Liver (tissue), 9 donors: ENCODE results near the gene ZNF20. TPM values are rescaled to one million over a fixed set of nuclear protein-coding genes. Genes with fewer than 3 reads are reported as not detected.
"Not testable (repeated sequence)": the region's sequence is repeated elsewhere in the genome, so short reads cannot be mapped to it uniquely, and the experiment has no call there.

Experiments
- DNase-seq: peaks from one replicate; pipeline ENCODE4 v3.0.0-alpha.2; 2017; ENCODE audit warnings: low spot score
- H3K27ac ChIP-seq, 2 donors: one replicate each; pipeline ENCODE4 v1.7.0; 2013; ENCODE audit warnings: inconsistent platforms in 2 of 2, low read length in 2 of 2, control low read depth in 1 of 2, low read depth in 1 of 2, mild to moderate bottlenecking in 1 of 2
- H3K27me3 ChIP-seq, 4 donors: one replicate each; pipeline versions ENCODE4 v1.6.1 to v1.7.0; 2013; ENCODE audit warnings: low read length in 3 of 4, inconsistent platforms in 1 of 4, mild to moderate bottlenecking in 1 of 4, moderate library complexity in 1 of 4; ENCODE audit not compliant: control insufficient read depth in 4 of 4, insufficient read depth in 4 of 4
- H3K36me3 ChIP-seq, 4 donors: one replicate each; pipeline versions ENCODE4 v1.6.1 to v1.7.0; 2013; ENCODE audit warnings: low read length in 3 of 4, mild to moderate bottlenecking in 3 of 4, low read depth in 1 of 4, moderate library complexity in 1 of 4; ENCODE audit not compliant: control insufficient read depth in 4 of 4, insufficient read depth in 3 of 4
- H3K4me1 ChIP-seq, 4 donors: one replicate each; pipeline versions ENCODE4 v1.6.1 to v1.7.0; 2013; ENCODE audit warnings: low read length in 3 of 4, mild to moderate bottlenecking in 3 of 4, moderate library complexity in 1 of 4; ENCODE audit not compliant: control insufficient read depth in 4 of 4, insufficient read depth in 4 of 4
- H3K4me3 ChIP-seq, 3 donors: one replicate each; pipeline versions ENCODE4 v1.6.1 to v1.7.0; 2013; ENCODE audit warnings: low read length in 3 of 3, control low read depth in 1 of 3, low read depth in 1 of 3, mild to moderate bottlenecking in 1 of 3
- H3K9ac ChIP-seq, 2 donors: one replicate each; pipeline ENCODE4 v1.7.0; 2013; ENCODE audit warnings: low read length in 2 of 2, mild to moderate bottlenecking in 2 of 2, moderate library complexity in 2 of 2, control low read depth in 1 of 2, low read depth in 1 of 2
- H3K9me3 ChIP-seq, 4 donors: one replicate each; pipeline versions ENCODE4 v1.6.1 to v1.7.0; 2013; ENCODE audit warnings: low read length in 3 of 4; ENCODE audit not compliant: control insufficient read depth in 4 of 4
- CTCF ChIP-seq: fragments of 150-350 bp; IDR thresholded peaks from 2 replicates; pipeline ENCODE4 v1.5.1; 2017; ENCODE audit warnings: improper control_type of control experiment, low read depth, low read length; ENCODE audit not compliant: missing input control
- EGR1 ChIP-seq, 2 donors: IDR thresholded peaks; 2 replicates each; pipeline ENCODE4 v1.6.1; 2016 to 2018; ENCODE audit warnings: antibody characterized with exemption in 2 of 2, low read depth in 2 of 2
- FOXA2 ChIP-seq: IDR thresholded peaks from 2 replicates; pipeline ENCODE4 v1.6.1; 2016; ENCODE audit warnings: antibody characterized with exemption
- GABPA ChIP-seq, 2 donors: IDR thresholded peaks in 1 of 2; conservative IDR thresholded peaks in 1 of 2; 2 replicates each; pipeline ENCODE4 v1.6.1; 2016; ENCODE audit warnings: antibody characterized with exemption in 2 of 2, mild to moderate bottlenecking in 1 of 2, moderate library complexity in 1 of 2
- HNF4A ChIP-seq, 2 donors: conservative IDR thresholded peaks; 2 replicates each; pipeline ENCODE4 v1.6.1; 2016; ENCODE audit warnings: antibody characterized with exemption in 2 of 2, mild to moderate bottlenecking in 2 of 2
- HNF4G ChIP-seq: IDR thresholded peaks from 2 replicates; pipeline ENCODE4 v1.6.1; 2016; ENCODE audit warnings: antibody characterized with exemption
- JUND ChIP-seq, 2 donors: IDR thresholded peaks; 2 replicates each; pipeline ENCODE4 v1.6.1; 2016; ENCODE audit warnings: antibody characterized with exemption in 2 of 2
- MAX ChIP-seq: IDR thresholded peaks from 2 replicates; pipeline ENCODE4 v1.6.1; 2016; ENCODE audit warnings: antibody characterized with exemption
- NR2F2 ChIP-seq: IDR thresholded peaks from 2 replicates; pipeline ENCODE4 v1.6.1; 2016; ENCODE audit warnings: antibody characterized with exemption
- RAD21 ChIP-seq, 2 donors: IDR thresholded peaks; 2 replicates each; pipeline ENCODE4 v1.6.1; 2016; ENCODE audit warnings: antibody characterized with exemption in 2 of 2, mild to moderate bottlenecking in 2 of 2
- REST ChIP-seq: IDR thresholded peaks from 2 replicates; pipeline ENCODE4 v1.6.1; 2016; ENCODE audit warnings: antibody characterized with exemption, mild to moderate bottlenecking
- RXRA ChIP-seq, 2 donors: IDR thresholded peaks; 2 replicates each; pipeline ENCODE4 v1.6.1; 2017 to 2018; ENCODE audit warnings: antibody characterized with exemption in 2 of 2, mild to moderate bottlenecking in 1 of 2
- SP1 ChIP-seq: IDR thresholded peaks from 2 replicates; pipeline ENCODE4 v1.6.1; 2018; ENCODE audit warnings: antibody characterized with exemption, mild to moderate bottlenecking
- YY1 ChIP-seq: IDR thresholded peaks from 2 replicates; pipeline ENCODE4 v1.6.1; 2016; ENCODE audit warnings: antibody characterized with exemption, mild to moderate bottlenecking
- ZBTB33 ChIP-seq: IDR thresholded peaks from 2 replicates; pipeline ENCODE4 v1.6.1; 2016; ENCODE audit warnings: antibody characterized with exemption
- WGBS: extraction: QIAGEN DNeasy Blood & Tissue Kit; methylation state at CpG from one replicate; pipeline ENCODE4 v1.1.7; 2013; 5-methylcytosine and 5-hydroxymethylcytosine counted together
- polyA plus RNA-seq, 2 donors: library from polyadenylated mRNA; stranded (reverse) in 1 of 2; unstranded in 1 of 2; fragments of 200-250 nt in 1 of 2; fragments of >200 nt in 1 of 2; fragmentation: Nextera tagmentation in 1 of 2; extraction: Ambion mirVana in 1 of 2; gene quantifications; one replicate each; pipeline versions ENCODE4 v1.2.1 to v1.2.3, GENCODE V29; 2013 to 2015
- total RNA-seq, 2 donors: library from RNA; depleted of rRNA; stranded (reverse); fragments of >200 nt; gene quantifications; one replicate each; pipeline ENCODE4 v1.2.3, GENCODE V29; 2014
- donor health status: healthy.
- donor health status: healthy.
- donor health status: healthy.
- donor health status: healthy.
- donor health status: healthy.

ZNF20 gene
- total and polyA plus RNA-seq, 4 donors, result 0.13 to 1.8 (median 1.1) TPM

GRCh38 chr19:12111176-12111575, 29.0 kb downstream of the ZNF20 start:
- Histone ChIP-seq H3K9ac (no peak overlapping the region), H3K9me3 (peaks cover 5 to 25% (median 17%) of the 10 kb centered on the region in 4 donors), H3K36me3 (peaks cover 0 to 18% (median 15%) of the 10 kb centered on the region in 4 donors), H3K27ac (no peak overlapping the region), H3K4me1 (no peaks in the 10 kb centered on the region), H3K4me3 (no peak overlapping the region), H3K27me3 (no peaks in the 10 kb centered on the region)
- no peak for DNase-seq
- WGBS, result 45% methylated on average over 2 of the region's 2 CpGs
- TF ChIP-seq ZBTB33 (no peak), RAD21 (IDR thresholded peaks at IDR 0.05) (no peak), JUND (IDR thresholded peaks at IDR 0.05) (no peak), YY1 (no peak), FOXA2 (no peak), RXRA (IDR thresholded peaks at IDR 0.05) (no peak), SP1 (no peak), EGR1 (IDR thresholded peaks at IDR 0.05; ENCODE audit: low read depth in 2 of 2) (no peak), NR2F2 (no peak), MAX (no peak), HNF4G (no peak), CTCF (no peak), HNF4A (conservative IDR thresholded peaks at IDR 0.05) (no peak)

- DNase-seq, H3K9me3 ChIP-seq, H3K27me3 ChIP-seq, H3K36me3 ChIP-seq, H3K27ac ChIP-seq, H3K9ac ChIP-seq, H3K4me3 ChIP-seq, H3K4me1 ChIP-seq: not testable (repeated sequence)
- 91% methylated on average over 4 of the region's 4 CpGs for WGBS
These were observed 36.2 kb downstream of the ZNF20 start for GRCh38 chr19:12103909-12104308.

- Histone ChIP-seq H3K9me3 (peaks cover 0 to 17% (median 1%) of the 10 kb centered on the region in 4 donors), H3K9ac (no peak overlapping the region), H3K27me3 (no peaks in the 10 kb centered on the region), H3K4me1 (no peaks in the 10 kb centered on the region), H3K36me3 (peaks cover 0 to 2% (median 0%) of the 10 kb centered on the region in 4 donors), H3K4me3 (no peak overlapping the region), H3K27ac (no peak overlapping the region)
- TF ChIP-seq JUND (IDR thresholded peaks at IDR 0.05) (no peak), YY1 (no peak), RXRA (IDR thresholded peaks at IDR 0.05) (no peak), GABPA (IDR thresholded peaks at IDR 0.05 in 1 of 2, conservative IDR thresholded peaks at IDR 0.05 in 1 of 2) (no peak), REST (no peak)
- no peak for DNase-seq
- 93% methylated on average over 9 of the region's 9 CpGs for WGBS
These were observed 42.1 kb downstream of the ZNF20 start for GRCh38 chr19:12098040-12098439.
